HepG2 (cell line): ENCODE data around the gene ITCH. TPM values are rescaled to one million over a fixed set of nuclear protein-coding genes. Genes with fewer than 3 reads are reported as not detected.

Source experiments
- AGO2 ChIP-seq: fragments of 200-400 bp; formaldehyde crosslinking; optimal IDR thresholded peaks from 2 replicates; pipeline ENCODE3; 2017; ENCODE audit warnings: mild to moderate bottlenecking, low read depth, low read length, moderate library complexity
- GLI4 ChIP-seq: sonication (generic); formaldehyde crosslinking; IDR thresholded peaks from 2 replicates; pipeline ENCODE4 v1.5.1; 2020; ENCODE audit warnings: missing genetic modification reagents, mild to moderate bottlenecking, moderate library complexity, borderline replicate concordance
- KDM4B ChIP-seq: sonication (generic); formaldehyde crosslinking; IDR thresholded peaks from 2 replicates; pipeline ENCODE4 v1.4.0; 2020; ENCODE audit warnings: missing genetic modification reagents
- LCORL ChIP-seq, 2 experiments: fragments of 450-650 bp in 1 of 2; sonication (generic) in 1 of 2; formaldehyde crosslinking in 1 of 2; IDR thresholded peaks; 2 replicates each; pipeline versions ENCODE4 v1.5.0 to v1.6.1; 2017 to 2020; ENCODE audit warnings: antibody characterized with exemption in 1 of 2, missing genetic modification reagents in 1 of 2
- NR3C1 ChIP-seq: sonication (generic); formaldehyde crosslinking; IDR thresholded peaks from 2 replicates; pipeline ENCODE4 v1.4.0; 2020; ENCODE audit warnings: missing genetic modification reagents
- PITX1 ChIP-seq: sonication (generic); formaldehyde crosslinking; IDR thresholded peaks from 2 replicates; pipeline ENCODE4 v1.5.1; 2020; ENCODE audit warnings: mild to moderate bottlenecking, missing genetic modification reagents
- RCOR2 ChIP-seq: IDR thresholded peaks from 2 replicates; pipeline ENCODE4 v1.6.1; 2016; ENCODE audit warnings: missing biosample characterization, missing genetic modification reagents
- SUZ12 ChIP-seq: fragments of 150-350 bp; IDR thresholded peaks from 2 replicates; pipeline ENCODE4 v1.6.1; 2014; ENCODE audit warnings: low read depth, low read length
- ZNF264 ChIP-seq: sonication (generic); formaldehyde crosslinking; IDR thresholded peaks from 2 replicates; pipeline ENCODE4 v1.4.0; 2020; ENCODE audit warnings: missing genetic modification reagents
- ZNF276 ChIP-seq: sonication (generic); formaldehyde crosslinking; IDR thresholded peaks from 2 replicates; pipeline ENCODE4 v1.4.0; 2020; ENCODE audit warnings: mild to moderate bottlenecking, low read depth, missing genetic modification reagents
- ZNF558 ChIP-seq: sonication (generic); formaldehyde crosslinking; IDR thresholded peaks from 2 replicates; pipeline ENCODE4 v1.9.0; 2022; ENCODE audit warnings: mild to moderate bottlenecking, missing genetic modification reagents, borderline replicate concordance
- ZNF709 ChIP-seq: sonication (generic); formaldehyde crosslinking; IDR thresholded peaks from 2 replicates; pipeline ENCODE4 v1.5.0; 2020; ENCODE audit warnings: mild to moderate bottlenecking, missing genetic modification reagents
- polyA plus RNA-seq, 8 experiments: library from polyadenylated mRNA; depleted of rRNA in 3 of 8; stranded (reverse) in 7 of 8; unstranded in 1 of 8; fragments of >200 nt; fragmentation: Illumina TruSeq in 4 of 8; extraction: Trizol in 4 of 8; gene quantifications; 2 replicates each; pipeline versions ENCODE4 v1.2.1 to v1.2.3, GENCODE V29; 2011 to 2016; ENCODE audit warnings: low read depth in 4 of 8, missing spikeins in 1 of 8, mixed read lengths in 1 of 8; ENCODE audit not compliant: insufficient read depth in 1 of 8
- total RNA-seq, 5 experiments: library from RNA; depleted of rRNA; stranded (reverse); fragments of >200 nt; fragmentation: Illumina TruSeq; extraction: Trizol; gene quantifications; 2 replicates each; pipeline ENCODE4 v1.2.3, GENCODE V29; 2016; ENCODE audit warnings: low read depth in 1 of 5
- TF ChIP-seq, protein P1 (sequence below): sonication (generic); formaldehyde crosslinking; IDR thresholded peaks from 2 replicates; pipeline ENCODE4 v1.4.0; 2020; ENCODE audit warnings: missing genetic modification reagents
- TF ChIP-seq, protein P2 (sequence below): sonication (generic); formaldehyde crosslinking; conservative IDR thresholded peaks from 2 replicates; pipeline ENCODE4 v1.4.0; 2020; ENCODE audit warnings: mild to moderate bottlenecking, missing genetic modification reagents, moderate library complexity
- TF ChIP-seq, protein P3 (sequence below): sonication (generic); formaldehyde crosslinking; IDR thresholded peaks from 2 replicates; pipeline ENCODE4 v1.4.0; 2020; ENCODE audit warnings: missing genetic modification reagents
- TF ChIP-seq, protein P4 (sequence below): sonication (generic); formaldehyde crosslinking; IDR thresholded peaks from 2 replicates; pipeline ENCODE4 v1.5.0; 2020; ENCODE audit warnings: missing genetic modification reagents

The ITCH gene
- total and polyA plus RNA-seq, 2 of the 13 experiments (the other 11 are each of a cell fraction or from before 2014, with no cell fraction given): 20.5 to 112 TPM

DNA sequence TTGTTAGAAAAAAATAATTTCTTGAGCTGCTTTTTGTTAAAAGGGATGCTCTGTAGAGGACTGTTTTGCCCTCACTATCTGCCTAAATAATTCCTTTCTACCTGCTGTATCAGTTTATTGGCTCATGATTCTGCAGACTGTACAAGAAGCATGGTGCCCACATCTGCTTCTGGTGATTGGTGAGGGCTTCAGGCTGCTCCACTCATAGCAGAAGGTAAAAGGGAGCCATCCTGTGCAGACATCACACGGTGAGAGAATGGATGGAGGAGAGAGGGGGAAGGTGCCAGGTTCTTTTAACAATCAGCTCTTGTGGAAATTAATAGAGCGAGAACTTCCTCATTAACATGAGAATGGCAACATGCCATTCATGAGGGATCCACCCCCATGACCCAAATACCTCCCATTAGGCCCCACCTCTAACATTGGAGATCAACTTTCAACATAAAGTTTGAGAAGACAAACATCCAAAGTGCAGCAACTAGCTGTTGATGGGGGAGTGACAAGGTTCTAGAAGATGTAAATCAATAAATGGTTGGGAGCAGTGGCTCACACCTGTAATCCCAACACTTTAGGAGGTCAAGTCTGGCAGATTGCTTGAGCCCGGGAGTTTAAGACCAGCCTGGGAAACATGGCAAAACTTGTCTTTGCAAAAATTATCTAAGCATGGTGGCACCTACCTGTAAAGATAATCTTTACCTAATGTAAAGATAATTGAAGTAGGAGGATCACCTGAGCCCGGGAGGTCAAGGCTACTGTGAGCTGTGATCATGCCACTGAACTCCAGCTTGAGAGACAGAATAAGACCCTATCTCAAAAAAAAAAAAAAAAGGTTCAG lies 44.2 kb upstream of the ITCH start (continued):
- TF ChIP-seq ZNF276 (CRISPR knock-in tag) (no peak), ZNF558 (CRISPR knock-in tag) (0 out of 2 replicates have a peak, but pooled peaks have one; percentile 20), SUZ12 (no peak), LCORL (IDR thresholded peaks at IDR 0.05) (no peak), LCORL (CRISPR knock-in tag; IDR thresholded peaks at IDR 0.05) (peak; percentile 69; the same call in 1 of the 2 replicates), NR3C1 (no peak), ZNF709 (CRISPR knock-in tag) (no peak), GLI4 (CRISPR knock-in tag) (no peak), KDM4B (no peak), ZNF264 (peak; percentile 84; the same call in 1 of the 2 replicates), PITX1 (CRISPR knock-in tag) (peak; percentile 54), AGO2 (no peak), RCOR2 (CRISPR knock-in tag) (peak; percentile 71)
- TF ChIP-seq, protein P1, sequence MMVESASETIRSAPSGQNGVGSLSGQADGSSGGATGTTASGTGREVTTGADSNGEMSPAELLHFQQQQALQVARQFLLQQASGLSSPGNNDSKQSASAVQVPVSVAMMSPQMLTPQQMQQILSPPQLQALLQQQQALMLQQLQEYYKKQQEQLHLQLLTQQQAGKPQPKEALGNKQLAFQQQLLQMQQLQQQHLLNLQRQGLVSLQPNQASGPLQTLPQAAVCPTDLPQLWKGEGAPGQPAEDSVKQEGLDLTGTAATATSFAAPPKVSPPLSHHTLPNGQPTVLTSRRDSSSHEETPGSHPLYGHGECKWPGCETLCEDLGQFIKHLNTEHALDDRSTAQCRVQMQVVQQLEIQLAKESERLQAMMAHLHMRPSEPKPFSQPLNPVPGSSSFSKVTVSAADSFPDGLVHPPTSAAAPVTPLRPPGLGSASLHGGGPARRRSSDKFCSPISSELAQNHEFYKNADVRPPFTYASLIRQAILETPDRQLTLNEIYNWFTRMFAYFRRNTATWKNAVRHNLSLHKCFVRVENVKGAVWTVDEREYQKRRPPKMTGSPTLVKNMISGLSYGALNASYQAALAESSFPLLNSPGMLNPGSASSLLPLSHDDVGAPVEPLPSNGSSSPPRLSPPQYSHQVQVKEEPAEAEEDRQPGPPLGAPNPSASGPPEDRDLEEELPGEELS (CRISPR knock-in tag): peak; percentile 47; the same call in 1 of the 2 replicates
- TF ChIP-seq, protein P2, sequence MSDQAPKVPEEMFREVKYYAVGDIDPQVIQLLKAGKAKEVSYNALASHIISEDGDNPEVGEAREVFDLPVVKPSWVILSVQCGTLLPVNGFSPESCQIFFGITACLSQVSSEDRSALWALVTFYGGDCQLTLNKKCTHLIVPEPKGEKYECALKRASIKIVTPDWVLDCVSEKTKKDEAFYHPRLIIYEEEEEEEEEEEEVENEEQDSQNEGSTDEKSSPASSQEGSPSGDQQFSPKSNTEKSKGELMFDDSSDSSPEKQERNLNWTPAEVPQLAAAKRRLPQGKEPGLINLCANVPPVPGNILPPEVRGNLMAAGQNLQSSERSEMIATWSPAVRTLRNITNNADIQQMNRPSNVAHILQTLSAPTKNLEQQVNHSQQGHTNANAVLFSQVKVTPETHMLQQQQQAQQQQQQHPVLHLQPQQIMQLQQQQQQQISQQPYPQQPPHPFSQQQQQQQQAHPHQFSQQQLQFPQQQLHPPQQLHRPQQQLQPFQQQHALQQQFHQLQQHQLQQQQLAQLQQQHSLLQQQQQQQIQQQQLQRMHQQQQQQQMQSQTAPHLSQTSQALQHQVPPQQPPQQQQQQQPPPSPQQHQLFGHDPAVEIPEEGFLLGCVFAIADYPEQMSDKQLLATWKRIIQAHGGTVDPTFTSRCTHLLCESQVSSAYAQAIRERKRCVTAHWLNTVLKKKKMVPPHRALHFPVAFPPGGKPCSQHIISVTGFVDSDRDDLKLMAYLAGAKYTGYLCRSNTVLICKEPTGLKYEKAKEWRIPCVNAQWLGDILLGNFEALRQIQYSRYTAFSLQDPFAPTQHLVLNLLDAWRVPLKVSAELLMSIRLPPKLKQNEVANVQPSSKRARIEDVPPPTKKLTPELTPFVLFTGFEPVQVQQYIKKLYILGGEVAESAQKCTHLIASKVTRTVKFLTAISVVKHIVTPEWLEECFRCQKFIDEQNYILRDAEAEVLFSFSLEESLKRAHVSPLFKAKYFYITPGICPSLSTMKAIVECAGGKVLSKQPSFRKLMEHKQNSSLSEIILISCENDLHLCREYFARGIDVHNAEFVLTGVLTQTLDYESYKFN: peak; percentile 87
- TF ChIP-seq, protein P3, sequence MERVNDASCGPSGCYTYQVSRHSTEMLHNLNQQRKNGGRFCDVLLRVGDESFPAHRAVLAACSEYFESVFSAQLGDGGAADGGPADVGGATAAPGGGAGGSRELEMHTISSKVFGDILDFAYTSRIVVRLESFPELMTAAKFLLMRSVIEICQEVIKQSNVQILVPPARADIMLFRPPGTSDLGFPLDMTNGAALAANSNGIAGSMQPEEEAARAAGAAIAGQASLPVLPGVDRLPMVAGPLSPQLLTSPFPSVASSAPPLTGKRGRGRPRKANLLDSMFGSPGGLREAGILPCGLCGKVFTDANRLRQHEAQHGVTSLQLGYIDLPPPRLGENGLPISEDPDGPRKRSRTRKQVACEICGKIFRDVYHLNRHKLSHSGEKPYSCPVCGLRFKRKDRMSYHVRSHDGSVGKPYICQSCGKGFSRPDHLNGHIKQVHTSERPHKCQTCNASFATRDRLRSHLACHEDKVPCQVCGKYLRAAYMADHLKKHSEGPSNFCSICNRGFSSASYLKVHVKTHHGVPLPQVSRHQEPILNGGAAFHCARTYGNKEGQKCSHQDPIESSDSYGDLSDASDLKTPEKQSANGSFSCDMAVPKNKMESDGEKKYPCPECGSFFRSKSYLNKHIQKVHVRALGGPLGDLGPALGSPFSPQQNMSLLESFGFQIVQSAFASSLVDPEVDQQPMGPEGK (CRISPR knock-in tag): peak; percentile 61
- TF ChIP-seq, protein P4, sequence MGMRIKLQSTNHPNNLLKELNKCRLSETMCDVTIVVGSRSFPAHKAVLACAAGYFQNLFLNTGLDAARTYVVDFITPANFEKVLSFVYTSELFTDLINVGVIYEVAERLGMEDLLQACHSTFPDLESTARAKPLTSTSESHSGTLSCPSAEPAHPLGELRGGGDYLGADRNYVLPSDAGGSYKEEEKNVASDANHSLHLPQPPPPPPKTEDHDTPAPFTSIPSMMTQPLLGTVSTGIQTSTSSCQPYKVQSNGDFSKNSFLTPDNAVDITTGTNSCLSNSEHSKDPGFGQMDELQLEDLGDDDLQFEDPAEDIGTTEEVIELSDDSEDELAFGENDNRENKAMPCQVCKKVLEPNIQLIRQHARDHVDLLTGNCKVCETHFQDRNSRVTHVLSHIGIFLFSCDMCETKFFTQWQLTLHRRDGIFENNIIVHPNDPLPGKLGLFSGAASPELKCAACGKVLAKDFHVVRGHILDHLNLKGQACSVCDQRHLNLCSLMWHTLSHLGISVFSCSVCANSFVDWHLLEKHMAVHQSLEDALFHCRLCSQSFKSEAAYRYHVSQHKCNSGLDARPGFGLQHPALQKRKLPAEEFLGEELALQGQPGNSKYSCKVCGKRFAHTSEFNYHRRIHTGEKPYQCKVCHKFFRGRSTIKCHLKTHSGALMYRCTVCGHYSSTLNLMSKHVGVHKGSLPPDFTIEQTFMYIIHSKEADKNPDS (CRISPR knock-in tag): no peak
